ENCODE measurements around the gene ABCC4.

DNA sequence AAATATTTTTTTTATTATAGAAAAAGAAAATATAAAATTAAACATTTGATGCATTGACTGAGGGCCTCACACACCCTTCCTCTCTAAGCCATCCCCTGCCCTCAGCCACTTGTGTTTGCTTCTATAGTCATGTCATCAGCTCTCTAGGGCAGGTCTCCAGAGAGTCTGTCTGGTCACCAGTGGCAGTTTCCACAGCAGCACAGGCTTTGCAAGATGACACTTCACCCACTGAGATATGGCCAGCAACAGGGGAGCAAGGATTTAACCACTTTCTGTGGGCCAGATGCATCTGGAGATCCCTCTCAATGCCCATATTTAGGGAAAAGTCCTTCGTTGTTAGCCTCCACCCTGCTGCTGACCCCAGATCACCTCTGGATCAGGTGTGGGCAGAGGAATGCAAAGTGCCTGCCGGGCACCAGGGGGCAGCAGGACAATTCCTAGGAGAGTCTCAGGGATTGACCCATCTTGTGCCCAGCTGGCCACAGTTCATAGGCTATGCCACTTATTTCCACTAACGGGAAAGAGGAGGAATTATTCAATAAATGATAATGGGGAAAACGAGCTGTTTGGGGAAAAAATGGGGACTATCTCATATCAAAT lies 4.8 kb downstream of the ABCC4 start:
- TF ChIP-seq, protein P1, sequence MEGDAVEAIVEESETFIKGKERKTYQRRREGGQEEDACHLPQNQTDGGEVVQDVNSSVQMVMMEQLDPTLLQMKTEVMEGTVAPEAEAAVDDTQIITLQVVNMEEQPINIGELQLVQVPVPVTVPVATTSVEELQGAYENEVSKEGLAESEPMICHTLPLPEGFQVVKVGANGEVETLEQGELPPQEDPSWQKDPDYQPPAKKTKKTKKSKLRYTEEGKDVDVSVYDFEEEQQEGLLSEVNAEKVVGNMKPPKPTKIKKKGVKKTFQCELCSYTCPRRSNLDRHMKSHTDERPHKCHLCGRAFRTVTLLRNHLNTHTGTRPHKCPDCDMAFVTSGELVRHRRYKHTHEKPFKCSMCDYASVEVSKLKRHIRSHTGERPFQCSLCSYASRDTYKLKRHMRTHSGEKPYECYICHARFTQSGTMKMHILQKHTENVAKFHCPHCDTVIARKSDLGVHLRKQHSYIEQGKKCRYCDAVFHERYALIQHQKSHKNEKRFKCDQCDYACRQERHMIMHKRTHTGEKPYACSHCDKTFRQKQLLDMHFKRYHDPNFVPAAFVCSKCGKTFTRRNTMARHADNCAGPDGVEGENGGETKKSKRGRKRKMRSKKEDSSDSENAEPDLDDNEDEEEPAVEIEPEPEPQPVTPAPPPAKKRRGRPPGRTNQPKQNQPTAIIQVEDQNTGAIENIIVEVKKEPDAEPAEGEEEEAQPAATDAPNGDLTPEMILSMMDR (conservative IDR thresholded peaks at IDR 0.05 in 1 of 2, IDR thresholded peaks at IDR 0.05 in 1 of 2; ENCODE audit: low read depth in 1 of 2, low read length in 2 of 2): peak; percentile 45 to 52
- TF ChIP-seq EZH2 (IDR thresholded peaks at IDR 0.05; ENCODE audit: low read length, missing control alignments): no peak
